Muscle of leg (tissue), 11 donors: ENCODE measurements around the gene RPUSD1. TPM values are rescaled to one million over a fixed set of nuclear protein-coding genes. Genes with fewer than 3 reads are reported as not detected.
"Not testable (repeated sequence)": the region's sequence is repeated elsewhere in the genome, so short reads cannot be mapped to it uniquely, and the experiment has no call there.

Experiments used
- DNase-seq: peaks from one replicate; pipeline ENCODE4 v3.0.0; 2013
- H3K27ac ChIP-seq: one replicate; pipeline ENCODE4 v1.5.1; 2013; ENCODE audit warnings: mild to moderate bottlenecking, low read length, control low read depth
- H3K27me3 ChIP-seq: one replicate; pipeline ENCODE4 v1.6.1; 2013; ENCODE audit warnings: low read length; ENCODE audit not compliant: control insufficient read depth, insufficient read depth
- H3K36me3 ChIP-seq: one replicate; pipeline ENCODE4 v1.6.1; 2013; ENCODE audit warnings: low read length; ENCODE audit not compliant: control insufficient read depth, insufficient read depth
- H3K4me1 ChIP-seq: one replicate; pipeline ENCODE4 v1.6.1; 2013; ENCODE audit warnings: low read length; ENCODE audit not compliant: control insufficient read depth, insufficient read depth
- H3K4me3 ChIP-seq: one replicate; pipeline ENCODE4 v1.5.1; 2013; ENCODE audit warnings: low read length, control low read depth
- H3K9me3 ChIP-seq: replicated peaks from 2 replicates; pipeline ENCODE4 v1.6.1; 2013; ENCODE audit warnings: low read depth, low read length; ENCODE audit not compliant: control insufficient read depth
- WGBS: methylation state at CpG from one replicate; pipeline ENCODE4 v1.1.5; 2013; ENCODE audit warnings: missing lambda C conversion rate; ENCODE audit not compliant: insufficient coverage; 5-methylcytosine and 5-hydroxymethylcytosine counted together
- polyA plus RNA-seq, 8 donors: library from polyadenylated mRNA; unstranded; fragments of 120-200 nt; gene quantifications; one replicate each; pipeline versions ENCODE4 v1.2.1 to v1.2.3, GENCODE V29; 2013; ENCODE audit warnings: inconsistent platforms in 1 of 8, low replicate concordance in 1 of 8; ENCODE audit not compliant: insufficient read length in 8 of 8, insufficient read depth in 1 of 8
- total RNA-seq: library from RNA; stranded (reverse); fragments of 120-200 nt; gene quantifications from one replicate; pipeline ENCODE4 v1.2.4, GENCODE V29; 2013

RPUSD1 gene
- total and polyA plus RNA-seq, 9 donors = 9.4 to 13.9 (median 11.9) TPM

DNA sequence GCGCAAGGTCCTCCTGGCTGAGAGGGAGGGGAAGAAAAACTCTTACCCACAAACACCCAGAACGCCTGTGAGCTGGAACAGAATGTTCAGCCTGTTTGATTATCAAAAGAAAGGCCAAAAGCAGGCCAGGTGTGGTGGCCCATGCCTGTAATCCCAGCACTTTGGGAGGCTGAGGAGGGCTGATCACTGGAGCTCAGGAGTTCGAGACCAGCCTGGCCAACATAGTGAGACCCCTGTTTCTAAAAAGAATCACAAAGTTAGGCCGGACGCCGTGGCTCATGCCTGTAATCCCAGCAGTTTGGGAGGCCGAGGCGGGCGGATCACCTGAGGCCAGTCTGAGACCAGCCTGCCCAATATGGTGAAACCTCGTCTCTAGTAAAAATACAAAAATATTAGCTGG, 11.9 kb downstream of the RPUSD1 start:
- not testable (repeated sequence) for DNase-seq, H3K4me3 ChIP-seq, H3K36me3 ChIP-seq, H3K4me1 ChIP-seq, H3K27ac ChIP-seq, H3K9me3 ChIP-seq, H3K27me3 ChIP-seq
- WGBS = 91% methylated on average over 8 of the region's 10 CpGs

DNA sequence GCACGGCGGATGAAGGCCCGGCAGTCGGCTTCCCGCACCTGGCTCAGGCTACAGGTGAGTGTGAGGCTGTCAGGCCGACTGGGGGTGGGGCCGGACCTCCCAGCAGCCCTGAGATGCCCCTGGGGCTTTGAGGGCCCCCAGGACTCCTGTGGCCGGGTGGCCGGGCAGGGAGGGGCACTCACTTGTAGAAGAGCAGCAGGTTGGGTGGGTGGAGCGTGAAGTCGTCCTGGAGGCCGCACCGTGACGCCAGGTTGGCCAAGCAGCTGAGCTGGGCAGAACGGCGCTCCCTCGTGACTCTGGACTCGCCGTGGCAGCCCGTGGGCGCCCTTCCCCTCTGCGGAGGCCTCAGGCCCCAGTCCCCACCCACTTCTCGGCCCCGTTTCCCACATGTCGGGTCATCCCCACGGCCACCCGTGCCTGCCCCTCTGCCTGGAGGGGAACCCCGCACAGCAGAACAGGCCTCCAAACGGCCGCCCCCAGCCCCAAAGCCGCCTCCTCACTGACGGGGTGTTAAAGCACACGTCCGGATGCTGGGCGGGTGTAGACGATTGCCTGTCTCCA, 12.9 kb downstream of the RPUSD1 start:
- H3K27me3 ChIP-seq = peaks cover 9% of the 10 kb centered on the region
- DNase-seq = no peak
- no peaks in the 10 kb centered on the region for H3K36me3 ChIP-seq
- no peak overlapping the region for H3K4me3 ChIP-seq
- 59% methylated on average over 30 of the region's 36 CpGs for WGBS
- H3K9me3 ChIP-seq = no peaks in the 10 kb centered on the region
- no peak overlapping the region for H3K27ac ChIP-seq
- H3K4me1 ChIP-seq = no peaks in the 10 kb centered on the region

DNA sequence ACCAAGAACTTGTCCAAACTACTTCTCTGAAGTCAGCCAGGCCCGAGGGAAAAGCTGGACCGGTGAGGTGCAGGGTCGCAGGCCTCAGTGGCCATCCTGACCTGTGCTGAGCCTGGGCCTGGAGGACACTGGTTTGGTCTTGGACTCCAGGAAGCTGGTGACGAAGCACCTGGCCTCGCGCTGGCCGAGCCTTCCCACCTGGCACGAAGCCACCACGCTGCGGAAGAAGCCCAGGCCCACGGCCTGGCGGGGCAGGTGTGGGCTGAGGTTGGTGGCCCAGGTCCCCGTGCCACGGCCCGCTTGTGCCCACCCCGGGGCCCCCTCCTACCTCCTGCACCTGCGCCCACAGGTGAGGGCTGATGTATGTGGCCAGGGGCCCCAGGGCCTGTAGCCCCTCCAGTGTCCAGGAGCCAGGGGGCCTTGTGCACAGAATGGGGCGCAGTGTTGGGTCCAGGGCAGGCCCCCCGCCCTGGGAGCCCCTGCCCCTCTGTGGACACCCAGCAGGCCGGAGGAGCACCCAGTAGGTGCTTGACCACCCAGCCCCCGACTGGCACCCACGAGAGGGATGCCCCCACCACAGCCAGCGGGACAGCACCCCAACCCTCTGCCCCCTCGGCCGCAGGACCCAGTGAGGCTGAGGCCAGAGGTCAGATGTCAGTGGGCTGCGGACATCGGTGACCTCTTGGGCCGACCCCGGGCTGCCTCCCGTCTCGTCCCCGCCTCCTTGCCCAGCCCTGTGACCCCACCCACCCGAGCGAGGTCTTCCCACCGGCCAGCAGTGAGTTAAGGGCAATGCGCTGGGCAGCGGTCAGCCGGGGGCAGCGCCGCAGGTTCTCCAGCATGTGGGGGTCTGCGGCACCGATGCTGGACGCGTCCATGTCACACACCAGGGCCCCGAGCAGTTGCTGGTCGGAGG, 13.8 kb downstream of the RPUSD1 start:
- Histone ChIP-seq H3K4me3 (no peak overlapping the region), H3K4me1 (peaks cover 4% of the 10 kb centered on the region), H3K27ac (no peak overlapping the region), H3K9me3 (no peaks in the 10 kb centered on the region), H3K36me3 (no peaks in the 10 kb centered on the region), H3K27me3 (peaks cover 9% of the 10 kb centered on the region)
- WGBS = 75% methylated on average over 35 of the region's 46 CpGs
- no peak for DNase-seq

DNA sequence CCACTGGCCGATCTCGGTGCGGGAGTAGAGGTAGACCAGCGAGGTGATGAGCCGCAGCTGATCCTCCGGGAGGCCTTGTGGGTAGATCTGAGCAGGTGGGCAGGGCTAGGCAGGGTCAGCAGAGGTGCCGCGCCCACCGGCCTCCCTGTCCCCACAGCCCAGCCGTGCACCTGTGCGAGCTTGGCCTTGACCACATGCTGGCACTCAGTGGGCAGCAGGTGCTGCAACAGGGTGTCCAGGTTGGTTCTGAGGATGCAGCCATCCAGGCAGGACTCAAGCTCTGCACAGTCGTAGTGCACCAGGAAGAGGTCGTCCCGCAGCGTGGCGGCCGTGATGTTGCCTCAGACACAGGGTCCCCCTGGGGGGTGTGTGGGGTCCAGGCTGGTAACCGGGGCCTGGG, 15.2 kb downstream of the RPUSD1 start:
- Histone ChIP-seq H3K9me3 (no peaks in the 10 kb centered on the region), H3K36me3 (no peaks in the 10 kb centered on the region), H3K27me3 (peaks cover 8% of the 10 kb centered on the region), H3K4me3 (no peak overlapping the region), H3K4me1 (peaks cover 5% of the 10 kb centered on the region), H3K27ac (no peak overlapping the region)
- no peak for DNase-seq
- WGBS = 84% methylated on average over 15 of the region's 18 CpGs

DNA sequence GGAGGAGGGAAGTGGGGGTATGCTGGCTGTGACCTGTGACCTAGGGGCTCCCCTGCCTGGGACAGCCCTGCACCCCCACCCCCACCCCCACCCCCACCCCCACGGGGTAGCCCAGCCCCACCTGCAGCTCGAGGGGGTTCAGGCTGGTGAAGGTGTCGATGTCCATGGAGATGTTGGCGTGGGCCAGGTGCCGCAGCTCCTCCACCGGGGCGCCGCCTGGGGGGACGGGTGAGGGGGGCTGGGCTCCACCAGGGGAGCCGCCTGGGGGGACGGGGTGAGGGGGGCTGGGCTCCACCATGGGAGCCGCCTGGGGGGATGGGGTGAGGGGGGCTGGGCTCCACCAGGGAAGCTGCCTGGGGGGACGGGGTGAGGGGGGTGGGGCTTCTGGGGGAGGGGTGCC, 17.8 kb downstream of the RPUSD1 start:
- no peaks in the 10 kb centered on the region for H3K36me3 ChIP-seq
- H3K27ac ChIP-seq = no peak overlapping the region
- WGBS = 40% methylated on average over 1 of the region's 13 CpGs
- no peak for DNase-seq
- no peak overlapping the region for H3K4me3 ChIP-seq
- H3K9me3 ChIP-seq = no peaks in the 10 kb centered on the region
- H3K27me3 ChIP-seq = peaks cover 5% of the 10 kb centered on the region
- H3K4me1 ChIP-seq = peaks cover 5% of the 10 kb centered on the region

DNA sequence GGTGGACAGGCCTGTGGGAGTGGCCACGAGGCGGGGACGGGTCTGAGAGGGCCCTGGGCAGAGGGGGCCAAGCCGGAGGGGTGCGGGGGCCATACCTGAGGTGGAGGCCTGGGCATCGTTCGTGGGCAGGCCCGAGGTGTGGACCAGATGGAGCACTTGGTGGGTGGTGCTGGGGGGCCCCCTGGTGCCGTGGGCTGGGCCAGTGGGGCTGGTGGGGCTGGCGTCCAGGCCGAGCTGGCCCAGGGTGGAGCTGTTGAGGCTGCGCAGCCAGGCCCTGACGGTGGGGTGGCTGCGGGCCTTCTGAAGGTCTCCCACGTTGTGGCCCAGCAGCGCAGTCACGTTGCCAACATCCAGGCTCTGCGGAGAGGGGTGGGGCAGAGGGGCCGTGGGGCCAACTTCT, 18.2 kb downstream of the RPUSD1 start:
- H3K27me3 ChIP-seq = peaks cover 5% of the 10 kb centered on the region

DNA sequence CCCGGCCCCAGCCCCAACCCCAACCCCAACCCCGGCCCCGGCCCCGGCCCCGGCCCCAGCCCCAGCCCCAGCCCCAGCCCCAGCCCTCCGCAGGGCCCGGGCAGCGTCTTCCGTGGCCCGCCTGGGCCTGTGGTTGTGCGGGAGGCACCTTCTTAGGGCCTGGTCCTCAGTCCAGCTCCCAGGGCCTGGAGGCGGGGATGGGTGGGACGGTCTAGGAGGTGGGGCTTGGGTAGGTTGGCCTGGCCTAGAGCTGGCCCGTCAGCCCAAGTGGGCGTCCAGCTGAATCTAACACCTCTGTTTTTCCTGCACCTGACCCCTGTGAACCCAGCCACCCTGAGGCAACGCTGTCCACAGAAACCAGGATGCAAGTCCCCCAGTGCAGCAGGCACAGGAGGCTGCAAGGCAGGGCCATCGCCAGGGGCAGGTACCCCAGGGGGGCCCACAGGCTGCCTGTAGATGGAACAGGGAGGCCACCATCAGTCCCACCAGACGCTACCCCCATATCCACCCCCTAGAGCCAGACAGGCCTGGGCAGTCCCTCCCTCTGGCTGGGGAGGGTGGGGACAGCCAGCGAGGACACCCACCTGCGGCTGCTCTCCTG, 18.9 kb downstream of the RPUSD1 start:
- WGBS = 26% methylated on average over 6 of the region's 20 CpGs
- DNase-seq = no peak
- no peaks in the 10 kb centered on the region for H3K36me3 ChIP-seq
- peaks cover 5% of the 10 kb centered on the region for H3K27me3 ChIP-seq
- H3K4me3 ChIP-seq = no peak overlapping the region
- H3K9me3 ChIP-seq = no peaks in the 10 kb centered on the region
- no peak overlapping the region for H3K27ac ChIP-seq
- peaks cover 5% of the 10 kb centered on the region for H3K4me1 ChIP-seq

More for the DNA sequence above, 18.2 kb downstream of the RPUSD1 start:
- Histone ChIP-seq H3K4me3 (no peak overlapping the region), H3K9me3 (no peaks in the 10 kb centered on the region), H3K36me3 (no peaks in the 10 kb centered on the region), H3K4me1 (peaks cover 5% of the 10 kb centered on the region), H3K27ac (no peak overlapping the region)
- no peak for DNase-seq
- WGBS = 59% methylated on average over 17 of the region's 19 CpGs

DNA sequence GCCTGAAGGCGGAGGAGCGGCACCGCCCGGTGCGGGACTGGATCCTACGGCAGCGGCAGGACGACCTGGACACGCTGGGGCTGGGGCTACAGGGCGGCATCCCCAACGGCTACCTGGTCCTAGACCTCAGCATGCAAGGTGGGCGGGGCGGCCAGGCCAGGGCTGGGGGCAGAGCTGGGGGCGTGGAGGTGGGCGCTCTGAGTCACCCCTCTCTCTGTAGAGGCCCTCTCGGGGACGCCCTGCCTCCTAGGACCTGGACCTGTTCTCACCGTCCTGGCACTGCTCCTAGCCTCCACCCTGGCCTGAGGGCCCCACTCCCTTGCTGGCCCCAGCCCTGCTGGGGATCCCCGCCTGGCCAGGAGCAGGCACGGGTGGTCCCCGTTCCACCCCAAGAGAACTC, 19.8 kb downstream of the RPUSD1 start:
- H3K4me3 ChIP-seq = no peak overlapping the region
- H3K36me3 ChIP-seq = no peaks in the 10 kb centered on the region
- H3K9me3 ChIP-seq = no peaks in the 10 kb centered on the region
- peaks cover 5% of the 10 kb centered on the region for H3K4me1 ChIP-seq
- 54% methylated on average over 21 of the region's 21 CpGs for WGBS
- DNase-seq = no peak
- H3K27ac ChIP-seq = no peak overlapping the region
- H3K27me3 ChIP-seq = peaks cover 5% of the 10 kb centered on the region

DNA sequence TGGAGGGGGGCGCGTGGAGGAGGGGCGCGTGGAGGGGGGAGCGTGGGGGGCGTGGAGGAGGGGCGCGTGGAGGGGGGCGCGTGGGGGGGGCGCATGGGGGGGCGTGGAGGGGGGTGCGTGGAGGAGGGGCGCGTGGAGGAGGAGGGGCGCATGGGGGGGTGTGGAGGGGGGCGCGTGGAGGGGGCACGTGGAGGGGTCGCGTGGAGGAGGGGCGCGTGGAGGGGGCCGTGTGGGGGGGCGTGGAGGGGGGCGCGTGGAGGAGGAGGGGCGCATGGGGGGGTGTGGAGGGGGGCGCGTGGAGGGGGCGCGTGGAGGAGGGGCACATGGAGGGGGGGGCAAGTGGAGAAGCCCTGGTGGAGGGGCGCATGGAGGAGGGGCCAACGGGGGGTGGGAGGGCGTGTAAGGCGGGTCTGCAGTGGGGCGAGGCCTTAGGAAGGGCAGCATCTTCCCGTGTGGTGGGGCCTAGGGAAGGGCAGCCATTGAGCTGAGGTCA, 20.4 kb downstream of the RPUSD1 start:
- Histone ChIP-seq H3K4me3 (no peak overlapping the region), H3K36me3 (no peaks in the 10 kb centered on the region), H3K27ac (no peak overlapping the region), H3K9me3 (no peaks in the 10 kb centered on the region), H3K27me3 (peaks cover 7% of the 10 kb centered on the region), H3K4me1 (peaks cover 5% of the 10 kb centered on the region)
- WGBS = 24% methylated on average over 5 of the region's 38 CpGs
- DNase-seq = no peak
